NCI-H187 (cell line): ENCODE results near the gene HCN1.
"Not testable (repeated sequence)": the region's sequence is repeated elsewhere in the genome, so short reads cannot be mapped to it uniquely, and the experiment has no call there.

Experiments
- DNase-seq, 2 experiments: peaks; one replicate each; lab custom pipeline; 2025; lab: John Stamatoyannopoulos, UW

The HCN1 gene

GRCh38 chr5:45414620-45415573 lies 281.3 kb downstream of the HCN1 start:
- DNase-seq: no peak

- DNase-seq: no peak
These were observed 284.1 kb downstream of the HCN1 start for GRCh38 chr5:45411971-45412612.

GRCh38 chr5:45410304-45410995 lies 285.7 kb downstream of the HCN1 start:
- no peak for DNase-seq

- DNase-seq: no peak
These were observed 288.1 kb downstream of the HCN1 start for GRCh38 chr5:45408067-45408466.

DNA sequence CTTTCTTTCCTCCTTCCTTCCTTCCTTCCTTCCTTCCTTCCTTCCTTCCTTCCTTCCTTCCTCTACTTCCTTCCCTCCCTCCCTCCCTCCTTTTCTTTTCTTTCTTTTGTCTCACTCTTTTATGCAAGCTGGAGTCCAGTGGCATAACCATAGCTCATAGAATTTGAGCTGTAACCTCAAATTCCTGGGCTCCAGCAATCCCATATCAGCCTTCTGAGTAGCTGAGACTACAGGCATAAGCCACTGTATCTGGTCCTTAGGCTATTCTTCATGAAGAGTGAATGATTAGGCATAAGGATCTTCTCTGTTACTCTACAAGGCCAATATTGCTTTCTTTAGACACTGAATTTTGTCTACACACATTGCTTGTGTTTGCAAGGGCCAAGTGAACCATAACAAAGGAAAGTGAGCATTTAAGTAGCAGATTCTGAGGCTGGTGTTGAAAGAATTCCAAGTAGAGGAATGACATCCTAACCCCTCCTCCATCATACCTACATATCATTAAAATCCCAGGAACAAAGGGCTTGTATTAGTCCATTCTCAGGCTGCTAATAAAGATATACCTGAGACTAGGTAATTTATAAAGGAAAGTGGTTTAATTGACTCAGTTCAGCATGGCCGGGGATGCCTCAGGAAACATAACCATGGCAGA lies 293.2 kb downstream of the HCN1 start:
- DNase-seq: no peak

DNA sequence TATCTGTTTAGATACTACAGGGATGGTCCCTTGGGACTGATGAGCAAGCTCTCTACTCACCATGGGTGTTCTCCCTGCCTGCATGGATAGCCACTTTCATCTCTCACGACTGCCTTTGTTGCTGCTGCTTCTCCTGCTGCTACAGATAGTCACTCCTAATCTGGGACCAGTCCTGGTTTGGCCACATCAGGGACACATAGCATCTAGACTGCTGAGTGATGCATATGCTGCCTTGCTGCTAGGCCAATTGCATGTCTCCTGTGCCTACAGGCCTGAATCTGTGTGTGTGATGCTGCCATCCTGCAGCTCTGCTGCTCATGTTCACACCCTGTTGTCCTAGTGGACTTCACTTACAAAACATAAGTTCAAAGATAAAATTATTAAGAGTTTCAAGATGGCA lies 297.1 kb downstream of the HCN1 start:
- DNase-seq: no peak

- no peak for DNase-seq
These were observed 310.7 kb downstream of the HCN1 start for GRCh38 chr5:45385321-45386058.

DNA sequence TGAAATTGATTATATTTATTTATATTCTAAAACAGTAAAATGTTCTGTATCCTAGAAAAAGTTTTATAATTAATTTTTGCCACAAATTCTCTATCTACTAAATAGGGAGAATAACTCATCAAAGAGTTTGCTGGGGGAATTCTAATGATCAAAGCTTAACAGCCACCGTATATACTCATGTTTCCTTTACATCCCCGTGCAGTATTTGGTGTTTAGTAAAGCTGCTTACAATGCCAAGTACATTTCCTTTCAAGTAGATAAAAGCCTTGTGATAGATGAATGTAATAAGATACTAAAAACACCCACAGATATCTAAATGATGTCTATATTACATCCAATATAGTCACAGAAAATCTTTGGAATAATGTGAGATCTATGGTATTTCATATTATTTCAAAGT lies 312.2 kb downstream of the HCN1 start:
- no peak for DNase-seq

GRCh38 chr5:45382583-45382982 lies 313.6 kb downstream of the HCN1 start:
- DNase-seq: no peak

DNA sequence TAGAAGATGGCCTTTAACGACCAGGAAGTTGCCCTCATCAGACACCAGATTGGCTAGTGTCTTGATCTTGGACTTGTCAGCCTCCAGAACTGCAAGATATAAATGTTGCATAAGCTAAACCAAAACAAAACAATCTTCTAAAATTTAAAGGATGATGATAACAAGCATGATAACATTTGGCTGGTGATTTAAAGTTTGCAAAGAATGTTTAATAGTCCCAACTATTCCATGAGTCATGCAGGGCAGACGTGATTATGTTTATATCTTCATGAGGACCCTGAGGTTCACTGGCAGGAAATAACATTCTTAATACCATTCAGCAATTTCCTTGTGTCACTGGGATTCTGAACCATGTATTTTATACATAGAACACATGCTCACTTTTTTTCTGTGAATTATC lies 319.8 kb downstream of the HCN1 start:
- DNase-seq: no peak

- DNase-seq: no peak
These were observed 323.6 kb downstream of the HCN1 start for GRCh38 chr5:45372629-45373028.

- DNase-seq: not testable (repeated sequence)
These were observed 324.8 kb downstream of the HCN1 start for GRCh38 chr5:45371423-45371822.

GRCh38 chr5:45355189-45355992 lies 340.8 kb downstream of the HCN1 start:
- DNase-seq: no peak

DNA sequence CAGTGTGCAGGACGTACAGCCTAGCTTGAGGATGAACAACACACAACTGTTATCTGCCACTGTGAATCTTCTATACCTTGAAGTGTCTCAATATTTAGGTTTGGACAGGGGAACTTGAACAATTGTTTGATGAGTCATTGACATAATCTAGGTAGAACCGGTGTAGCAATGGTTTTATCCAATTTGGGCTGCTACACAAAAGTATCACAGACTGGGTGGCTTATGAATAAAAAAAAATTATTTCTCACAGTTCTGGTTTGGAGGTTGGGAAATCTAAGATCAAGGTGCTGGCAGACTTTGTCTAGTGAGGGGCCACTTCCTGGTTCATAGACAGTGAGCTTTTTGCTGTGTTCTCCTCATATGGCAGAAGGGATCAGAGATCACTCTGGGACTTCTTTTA lies 359.7 kb downstream of the HCN1 start:
- DNase-seq: no peak

- DNase-seq: no peak
These were observed 360.2 kb downstream of the HCN1 start for GRCh38 chr5:45335978-45336377.

- no peak for DNase-seq
These were observed 360.8 kb downstream of the HCN1 start for GRCh38 chr5:45335346-45335745.

GRCh38 chr5:45334939-45335338 lies 361.2 kb downstream of the HCN1 start:
- DNase-seq: no peak

GRCh38 chr5:45312627-45313026 lies 383.6 kb downstream of the HCN1 start:
- not testable (repeated sequence) for DNase-seq

- no peak for DNase-seq
These were observed 400.9 kb downstream of the HCN1 start for GRCh38 chr5:45295231-45295630.

DNA sequence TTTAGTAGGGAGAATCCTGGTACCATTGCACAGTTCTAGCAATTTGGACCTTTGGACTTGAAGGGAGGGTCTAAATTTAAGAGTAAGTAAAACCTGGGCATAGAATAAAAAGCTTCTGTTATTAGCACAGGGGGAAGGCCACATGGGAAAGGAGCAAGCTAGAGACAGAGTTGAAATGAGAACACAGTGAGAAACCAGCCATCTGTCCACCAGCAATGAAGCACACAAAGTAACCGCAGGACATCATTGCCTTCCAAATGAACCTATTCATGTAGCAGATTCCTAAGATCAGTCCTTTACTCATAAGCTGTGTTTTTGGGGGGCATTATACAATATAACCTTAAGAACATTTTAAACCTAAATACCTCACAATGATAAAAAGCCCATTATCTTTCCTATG lies 407.4 kb downstream of the HCN1 start:
- DNase-seq: no peak

DNA sequence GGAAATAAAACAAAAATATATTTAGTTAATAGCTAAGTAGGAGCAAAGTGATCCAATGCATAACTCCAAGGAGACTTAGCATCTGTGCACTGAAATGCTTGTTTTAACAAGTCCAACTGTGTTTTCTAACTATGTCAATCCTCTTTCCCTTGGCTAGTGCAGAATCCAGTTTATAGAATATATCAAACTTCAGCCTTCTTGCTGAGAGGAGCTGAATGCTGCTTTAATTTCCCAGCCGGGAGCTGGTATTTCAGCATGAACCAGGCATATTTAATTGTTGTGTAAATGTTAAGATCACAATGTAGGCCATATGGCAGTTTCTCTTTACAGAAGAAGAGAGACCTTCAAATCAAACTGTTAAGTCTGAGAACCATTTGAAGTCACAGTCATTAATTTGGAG lies 411.7 kb downstream of the HCN1 start:
- DNase-seq: no peak
